GM23338 (cell line): ENCODE data around the gene CCDC85B. TPM values are rescaled to one million over a fixed set of nuclear protein-coding genes. Genes with fewer than 3 reads are reported as not detected.

ENCODE experiments used
- ATAC-seq: fragments of 200-7000 bp; cut with Tn5 transposase; 3 replicates; pipeline ENCODE4 v1.9.1; 2020
- DNase-seq: peaks from one replicate; pipeline ENCODE4 v3.0.0-alpha.2; 2015; ENCODE audit warnings: low spot score
- H2AFZ ChIP-seq: fragments of 200-600 bp; sonication (generic); 2 replicates; pipeline ENCODE4 v1.8.0; 2016; ENCODE audit warnings: antibody characterized with exemption, mild to moderate bottlenecking, moderate library complexity
- H3F3A ChIP-seq: fragments of 200-600 bp; sonication (generic); replicated peaks from 2 replicates; pipeline ENCODE4 v1.8.0; 2017; ENCODE audit warnings: antibody characterized with exemption, mixed run types, low read depth
- H3K27ac ChIP-seq: fragments of 200-600 bp; sonication (generic); 2 replicates; pipeline ENCODE4 v1.6.1; 2016; ENCODE audit warnings: low read depth
- H3K27me3 ChIP-seq: fragments of 200-600 bp; sonication (generic); 2 replicates; pipeline ENCODE4 v1.8.0; 2016; ENCODE audit warnings: mild to moderate bottlenecking, mixed run types, moderate library complexity; ENCODE audit not compliant: insufficient read depth
- H3K36me3 ChIP-seq: fragments of 200-600 bp; sonication (generic); 2 replicates; pipeline ENCODE4 v1.8.0; 2016; ENCODE audit warnings: mild to moderate bottlenecking; ENCODE audit not compliant: insufficient read depth
- H3K4me1 ChIP-seq: fragments of 200-600 bp; sonication (generic); 2 replicates; pipeline ENCODE4 v1.8.0; 2016; ENCODE audit warnings: mild to moderate bottlenecking, moderate library complexity; ENCODE audit not compliant: insufficient read depth
- H3K4me2 ChIP-seq: fragments of 200-600 bp; sonication (generic); 2 replicates; pipeline ENCODE4 v1.7.1; 2017; ENCODE audit warnings: mixed run types
- H3K4me3 ChIP-seq: fragments of 200-600 bp; sonication (generic); 2 replicates; pipeline ENCODE4 v1.6.1; 2016; ENCODE audit warnings: mixed run types
- H3K79me2 ChIP-seq: fragments of 200-600 bp; sonication (generic); replicated peaks from 2 replicates; pipeline ENCODE4 v1.8.0; 2017; ENCODE audit warnings: mild to moderate bottlenecking; ENCODE audit not compliant: insufficient read depth
- H3K9me2 ChIP-seq: fragments of 200-600 bp; sonication (generic); 2 replicates; pipeline ENCODE4 v1.8.0; 2017; ENCODE audit not compliant: insufficient read depth
- H4K20me1 ChIP-seq: fragments of 200-600 bp; sonication (generic); replicated peaks from 2 replicates; pipeline ENCODE4 v1.8.0; 2017; ENCODE audit warnings: mild to moderate bottlenecking; ENCODE audit not compliant: insufficient read depth
- H3K27ac Mint-ChIP-seq: 2 replicates; pipeline ENCODE4 v1.8.0; 2020; ENCODE audit warnings: inconsistent platforms, mild to moderate bottlenecking, moderate library complexity, mixed read lengths
- H3K27me3 Mint-ChIP-seq: 3 replicates; pipeline ENCODE4 v1.8.0; 2022; ENCODE audit warnings: low read depth, mild to moderate bottlenecking, moderate library complexity, mixed read lengths, inconsistent platforms; ENCODE audit not compliant: insufficient read depth, poor library complexity
- H3K36me3 Mint-ChIP-seq: 3 replicates; pipeline ENCODE4 v1.8.0; 2021; ENCODE audit warnings: low read depth, mild to moderate bottlenecking, inconsistent platforms, moderate library complexity, mixed read lengths
- H3K4me1 Mint-ChIP-seq: 3 replicates; pipeline ENCODE4 v1.8.0; 2020; ENCODE audit warnings: mild to moderate bottlenecking, inconsistent platforms, mixed read lengths
- H3K4me3 Mint-ChIP-seq: 3 replicates; pipeline ENCODE4 v1.8.0; 2021; ENCODE audit warnings: moderate library complexity, mild to moderate bottlenecking, inconsistent platforms, mixed read lengths
- H3K9me3 Mint-ChIP-seq: 3 replicates; pipeline ENCODE4 v1.8.0; 2020; ENCODE audit warnings: moderate library complexity, mild to moderate bottlenecking, inconsistent platforms, mixed read lengths
- CREB1 ChIP-seq: fragments of 250-450 bp; sonication (Bioruptor Pico); IDR thresholded peaks from 2 replicates; pipeline ENCODE4 v1.5.0; 2020; ENCODE audit warnings: low read depth, mild to moderate bottlenecking, moderate library complexity
- EZH2 ChIP-seq: fragments of 200-600 bp; sonication (generic); IDR thresholded peaks from one replicate; pipeline ENCODE4 v1.8.0; 2017; ENCODE audit warnings: antibody characterized with exemption, mild to moderate bottlenecking, low read depth; ENCODE audit not compliant: unreplicated experiment
- EZH2phosphoT487 ChIP-seq: fragments of 200-600 bp; sonication (generic); IDR thresholded peaks from one replicate; pipeline ENCODE4 v1.8.1; 2018; ENCODE audit warnings: antibody characterized with exemption; ENCODE audit not compliant: unreplicated experiment
- JUNB ChIP-seq: IDR thresholded peaks from one replicate; pipeline ENCODE4 v1.6.1; 2016; ENCODE audit warnings: antibody characterized with exemption; ENCODE audit not compliant: unreplicated experiment
- NANOG ChIP-seq: IDR thresholded peaks from 2 replicates; pipeline ENCODE4 v1.6.1; 2016; ENCODE audit warnings: antibody characterized with exemption, borderline replicate concordance
- POLR2AphosphoS5 ChIP-seq: IDR thresholded peaks from 2 replicates; pipeline ENCODE4 v1.6.1; 2016; ENCODE audit warnings: antibody characterized with exemption, low read depth
- STAT1 ChIP-seq: IDR thresholded peaks from one replicate; pipeline ENCODE4 v1.6.1; 2016; ENCODE audit warnings: antibody characterized with exemption; ENCODE audit not compliant: unreplicated experiment
- ZNF114 ChIP-seq: fragments of 250-450 bp; sonication (Bioruptor Pico); IDR thresholded peaks from 2 replicates; pipeline ENCODE4 v1.5.0; 2020; ENCODE audit warnings: mild to moderate bottlenecking, moderate library complexity
- ZNF331 ChIP-seq: fragments of 250-450 bp; sonication (Bioruptor Pico); IDR thresholded peaks from 2 replicates; pipeline ENCODE4 v1.5.0; 2020; ENCODE audit warnings: low read depth, mild to moderate bottlenecking, moderate library complexity
- polyA plus RNA-seq: library from polyadenylated mRNA; unstranded; fragments of >200 nt; fragmentation: Nextera tagmentation; extraction: Ambion mirVana; gene quantifications from 2 replicates; pipeline ENCODE4 v1.2.1, GENCODE V29; 2016
- total RNA-seq: library from RNA; depleted of rRNA; stranded (reverse); fragments of >200 nt; shearing (Covaris generic); gene quantifications from 2 replicates; pipeline ENCODE4 v1.2.3, GENCODE V29; 2014
- TF ChIP-seq, protein P1 (sequence below): IDR thresholded peaks from 2 replicates; pipeline ENCODE4 v1.6.1; 2016; ENCODE audit warnings: antibody characterized with exemption
- TF ChIP-seq, protein P2 (sequence below): IDR thresholded peaks from one replicate; pipeline ENCODE4 v1.6.1; 2018; ENCODE audit warnings: antibody characterized with exemption; ENCODE audit not compliant: unreplicated experiment
- TF ChIP-seq, protein P3 (sequence below), 2 experiments: fragments of 200-600 bp in 1 of 2; sonication (generic) in 1 of 2; conservative IDR thresholded peaks; 2 replicates each; pipeline versions ENCODE4 v1.5.1 to v1.6.1; 2016 to 2017; ENCODE audit warnings: antibody characterized with exemption in 2 of 2, low read depth in 2 of 2, mild to moderate bottlenecking in 2 of 2, moderate library complexity in 1 of 2
- TF ChIP-seq, protein P4 (sequence below): fragments of 250-450 bp; sonication (Bioruptor Pico); IDR thresholded peaks from 2 replicates; pipeline ENCODE4 v1.5.0; 2020; ENCODE audit warnings: mild to moderate bottlenecking, moderate library complexity

Gene CCDC85B
- total and polyA plus RNA-seq, 2 experiments from 2014 or later: 54.5 to 66.3 TPM

DNA sequence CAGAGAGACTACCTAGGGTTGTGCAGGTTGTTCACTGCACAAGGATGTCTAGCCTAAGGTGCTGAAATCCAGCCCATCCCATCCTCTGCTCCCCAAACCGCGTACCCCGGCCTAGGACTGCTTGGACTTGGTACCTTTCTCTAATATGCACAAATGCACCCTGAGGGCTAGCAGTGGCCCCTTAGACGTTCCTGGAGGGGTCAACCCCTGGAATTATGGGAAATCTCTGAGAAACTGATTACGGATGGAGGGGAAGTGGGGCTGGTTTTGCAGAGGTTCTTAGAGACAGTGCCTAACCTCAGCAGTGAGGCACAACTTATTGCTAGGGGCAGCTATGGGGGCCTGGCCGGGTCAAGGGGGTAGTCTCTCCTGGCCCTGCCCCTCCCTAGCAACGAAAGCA, 25.9 kb downstream of the CCDC85B start:
- H4K20me1 ChIP-seq: no peaks in the 10 kb centered on the region
- peaks cover 3% of the 10 kb centered on the region; the same call in 1 of the 3 replicates for H3K36me3 Mint-ChIP-seq
- TF ChIP-seq, protein P1, sequence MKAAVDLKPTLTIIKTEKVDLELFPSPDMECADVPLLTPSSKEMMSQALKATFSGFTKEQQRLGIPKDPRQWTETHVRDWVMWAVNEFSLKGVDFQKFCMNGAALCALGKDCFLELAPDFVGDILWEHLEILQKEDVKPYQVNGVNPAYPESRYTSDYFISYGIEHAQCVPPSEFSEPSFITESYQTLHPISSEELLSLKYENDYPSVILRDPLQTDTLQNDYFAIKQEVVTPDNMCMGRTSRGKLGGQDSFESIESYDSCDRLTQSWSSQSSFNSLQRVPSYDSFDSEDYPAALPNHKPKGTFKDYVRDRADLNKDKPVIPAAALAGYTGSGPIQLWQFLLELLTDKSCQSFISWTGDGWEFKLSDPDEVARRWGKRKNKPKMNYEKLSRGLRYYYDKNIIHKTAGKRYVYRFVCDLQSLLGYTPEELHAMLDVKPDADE: no peak
- TF ChIP-seq POLR2AphosphoS5: no peak
- TF ChIP-seq, protein P2, sequence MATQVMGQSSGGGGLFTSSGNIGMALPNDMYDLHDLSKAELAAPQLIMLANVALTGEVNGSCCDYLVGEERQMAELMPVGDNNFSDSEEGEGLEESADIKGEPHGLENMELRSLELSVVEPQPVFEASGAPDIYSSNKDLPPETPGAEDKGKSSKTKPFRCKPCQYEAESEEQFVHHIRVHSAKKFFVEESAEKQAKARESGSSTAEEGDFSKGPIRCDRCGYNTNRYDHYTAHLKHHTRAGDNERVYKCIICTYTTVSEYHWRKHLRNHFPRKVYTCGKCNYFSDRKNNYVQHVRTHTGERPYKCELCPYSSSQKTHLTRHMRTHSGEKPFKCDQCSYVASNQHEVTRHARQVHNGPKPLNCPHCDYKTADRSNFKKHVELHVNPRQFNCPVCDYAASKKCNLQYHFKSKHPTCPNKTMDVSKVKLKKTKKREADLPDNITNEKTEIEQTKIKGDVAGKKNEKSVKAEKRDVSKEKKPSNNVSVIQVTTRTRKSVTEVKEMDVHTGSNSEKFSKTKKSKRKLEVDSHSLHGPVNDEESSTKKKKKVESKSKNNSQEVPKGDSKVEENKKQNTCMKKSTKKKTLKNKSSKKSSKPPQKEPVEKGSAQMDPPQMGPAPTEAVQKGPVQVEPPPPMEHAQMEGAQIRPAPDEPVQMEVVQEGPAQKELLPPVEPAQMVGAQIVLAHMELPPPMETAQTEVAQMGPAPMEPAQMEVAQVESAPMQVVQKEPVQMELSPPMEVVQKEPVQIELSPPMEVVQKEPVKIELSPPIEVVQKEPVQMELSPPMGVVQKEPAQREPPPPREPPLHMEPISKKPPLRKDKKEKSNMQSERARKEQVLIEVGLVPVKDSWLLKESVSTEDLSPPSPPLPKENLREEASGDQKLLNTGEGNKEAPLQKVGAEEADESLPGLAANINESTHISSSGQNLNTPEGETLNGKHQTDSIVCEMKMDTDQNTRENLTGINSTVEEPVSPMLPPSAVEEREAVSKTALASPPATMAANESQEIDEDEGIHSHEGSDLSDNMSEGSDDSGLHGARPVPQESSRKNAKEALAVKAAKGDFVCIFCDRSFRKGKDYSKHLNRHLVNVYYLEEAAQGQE: no peak
- no peak for TF ChIP-seq ZNF114
- TF ChIP-seq NANOG: no peak
- no peak for TF ChIP-seq CREB1
- TF ChIP-seq, protein P3, sequence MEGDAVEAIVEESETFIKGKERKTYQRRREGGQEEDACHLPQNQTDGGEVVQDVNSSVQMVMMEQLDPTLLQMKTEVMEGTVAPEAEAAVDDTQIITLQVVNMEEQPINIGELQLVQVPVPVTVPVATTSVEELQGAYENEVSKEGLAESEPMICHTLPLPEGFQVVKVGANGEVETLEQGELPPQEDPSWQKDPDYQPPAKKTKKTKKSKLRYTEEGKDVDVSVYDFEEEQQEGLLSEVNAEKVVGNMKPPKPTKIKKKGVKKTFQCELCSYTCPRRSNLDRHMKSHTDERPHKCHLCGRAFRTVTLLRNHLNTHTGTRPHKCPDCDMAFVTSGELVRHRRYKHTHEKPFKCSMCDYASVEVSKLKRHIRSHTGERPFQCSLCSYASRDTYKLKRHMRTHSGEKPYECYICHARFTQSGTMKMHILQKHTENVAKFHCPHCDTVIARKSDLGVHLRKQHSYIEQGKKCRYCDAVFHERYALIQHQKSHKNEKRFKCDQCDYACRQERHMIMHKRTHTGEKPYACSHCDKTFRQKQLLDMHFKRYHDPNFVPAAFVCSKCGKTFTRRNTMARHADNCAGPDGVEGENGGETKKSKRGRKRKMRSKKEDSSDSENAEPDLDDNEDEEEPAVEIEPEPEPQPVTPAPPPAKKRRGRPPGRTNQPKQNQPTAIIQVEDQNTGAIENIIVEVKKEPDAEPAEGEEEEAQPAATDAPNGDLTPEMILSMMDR (conservative IDR thresholded peaks at IDR 0.05; ENCODE audit: low read depth in 2 of 2): no peak
- TF ChIP-seq, protein P4, sequence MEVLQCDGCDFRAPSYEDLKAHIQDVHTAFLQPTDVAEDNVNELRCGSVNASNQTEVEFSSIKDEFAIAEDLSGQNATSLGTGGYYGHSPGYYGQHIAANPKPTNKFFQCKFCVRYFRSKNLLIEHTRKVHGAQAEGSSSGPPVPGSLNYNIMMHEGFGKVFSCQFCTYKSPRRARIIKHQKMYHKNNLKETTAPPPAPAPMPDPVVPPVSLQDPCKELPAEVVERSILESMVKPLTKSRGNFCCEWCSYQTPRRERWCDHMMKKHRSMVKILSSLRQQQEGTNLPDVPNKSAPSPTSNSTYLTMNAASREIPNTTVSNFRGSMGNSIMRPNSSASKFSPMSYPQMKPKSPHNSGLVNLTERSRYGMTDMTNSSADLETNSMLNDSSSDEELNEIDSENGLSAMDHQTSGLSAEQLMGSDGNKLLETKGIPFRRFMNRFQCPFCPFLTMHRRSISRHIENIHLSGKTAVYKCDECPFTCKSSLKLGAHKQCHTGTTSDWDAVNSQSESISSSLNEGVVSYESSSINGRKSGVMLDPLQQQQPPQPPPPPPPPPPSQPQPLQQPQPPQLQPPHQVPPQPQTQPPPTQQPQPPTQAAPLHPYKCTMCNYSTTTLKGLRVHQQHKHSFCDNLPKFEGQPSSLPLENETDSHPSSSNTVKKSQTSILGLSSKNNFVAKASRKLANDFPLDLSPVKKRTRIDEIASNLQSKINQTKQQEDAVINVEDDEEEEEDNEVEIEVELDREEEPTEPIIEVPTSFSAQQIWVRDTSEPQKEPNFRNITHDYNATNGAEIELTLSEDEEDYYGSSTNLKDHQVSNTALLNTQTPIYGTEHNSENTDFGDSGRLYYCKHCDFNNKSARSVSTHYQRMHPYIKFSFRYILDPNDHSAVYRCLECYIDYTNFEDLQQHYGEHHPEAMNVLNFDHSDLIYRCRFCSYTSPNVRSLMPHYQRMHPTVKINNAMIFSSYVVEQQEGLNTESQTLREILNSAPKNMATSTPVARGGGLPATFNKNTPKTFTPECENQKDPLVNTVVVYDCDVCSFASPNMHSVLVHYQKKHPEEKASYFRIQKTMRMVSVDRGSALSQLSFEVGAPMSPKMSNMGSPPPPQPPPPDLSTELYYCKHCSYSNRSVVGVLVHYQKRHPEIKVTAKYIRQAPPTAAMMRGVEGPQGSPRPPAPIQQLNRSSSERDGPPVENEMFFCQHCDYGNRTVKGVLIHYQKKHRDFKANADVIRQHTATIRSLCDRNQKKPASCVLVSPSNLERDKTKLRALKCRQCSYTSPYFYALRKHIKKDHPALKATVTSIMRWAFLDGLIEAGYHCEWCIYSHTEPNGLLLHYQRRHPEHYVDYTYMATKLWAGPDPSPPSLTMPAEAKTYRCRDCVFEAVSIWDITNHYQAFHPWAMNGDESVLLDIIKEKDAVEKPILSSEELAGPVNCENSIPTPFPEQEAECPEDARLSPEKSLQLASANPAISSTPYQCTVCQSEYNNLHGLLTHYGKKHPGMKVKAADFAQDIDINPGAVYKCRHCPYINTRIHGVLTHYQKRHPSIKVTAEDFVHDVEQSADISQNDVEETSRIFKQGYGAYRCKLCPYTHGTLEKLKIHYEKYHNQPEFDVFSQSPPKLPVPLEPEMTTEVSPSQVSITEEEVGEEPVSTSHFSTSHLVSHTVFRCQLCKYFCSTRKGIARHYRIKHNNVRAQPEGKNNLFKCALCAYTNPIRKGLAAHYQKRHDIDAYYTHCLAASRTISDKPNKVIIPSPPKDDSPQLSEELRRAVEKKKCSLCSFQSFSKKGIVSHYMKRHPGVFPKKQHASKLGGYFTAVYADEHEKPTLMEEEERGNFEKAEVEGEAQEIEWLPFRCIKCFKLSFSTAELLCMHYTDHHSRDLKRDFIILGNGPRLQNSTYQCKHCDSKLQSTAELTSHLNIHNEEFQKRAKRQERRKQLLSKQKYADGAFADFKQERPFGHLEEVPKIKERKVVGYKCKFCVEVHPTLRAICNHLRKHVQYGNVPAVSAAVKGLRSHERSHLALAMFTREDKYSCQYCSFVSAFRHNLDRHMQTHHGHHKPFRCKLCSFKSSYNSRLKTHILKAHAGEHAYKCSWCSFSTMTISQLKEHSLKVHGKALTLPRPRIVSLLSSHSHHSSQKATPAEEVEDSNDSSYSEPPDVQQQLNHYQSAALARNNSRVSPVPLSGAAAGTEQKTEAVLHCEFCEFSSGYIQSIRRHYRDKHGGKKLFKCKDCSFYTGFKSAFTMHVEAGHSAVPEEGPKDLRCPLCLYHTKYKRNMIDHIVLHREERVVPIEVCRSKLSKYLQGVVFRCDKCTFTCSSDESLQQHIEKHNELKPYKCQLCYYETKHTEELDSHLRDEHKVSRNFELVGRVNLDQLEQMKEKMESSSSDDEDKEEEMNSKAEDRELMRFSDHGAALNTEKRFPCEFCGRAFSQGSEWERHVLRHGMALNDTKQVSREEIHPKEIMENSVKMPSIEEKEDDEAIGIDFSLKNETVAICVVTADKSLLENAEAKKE (CRISPR knock-in tag): no peak
- TF ChIP-seq EZH2: no peak
- TF ChIP-seq STAT1: no peak
- no peak for TF ChIP-seq EZH2phosphoT487
- TF ChIP-seq ZNF331: no peak
- no peak for TF ChIP-seq JUNB
- H3K36me3 ChIP-seq: no peaks in the 10 kb centered on the region
- H3K27ac ChIP-seq: no peak overlapping the region
- peaks cover 10% of the 10 kb centered on the region for H3K4me1 Mint-ChIP-seq
- H3K9me2 ChIP-seq: no peaks in the 10 kb centered on the region
- 0 out of 2 replicates have a peak, but pooled peaks cover 6% of the 10 kb centered on the region for H3F3A ChIP-seq
- H3K9me3 Mint-ChIP-seq: no peaks in the 10 kb centered on the region
- DNase-seq (no peak), ATAC-seq (no peak)
- peaks cover 7% of the 10 kb centered on the region for H3K79me2 ChIP-seq
- peaks cover 10% of the 10 kb centered on the region for H3K4me1 ChIP-seq
- no peak overlapping the region for H2AFZ ChIP-seq
- H3K4me2 ChIP-seq: no peak overlapping the region
- H3K27ac Mint-ChIP-seq: no peak overlapping the region
- no peak overlapping the region for H3K4me3 ChIP-seq
- no peaks in the 10 kb centered on the region for H3K27me3 ChIP-seq
- H3K4me3 Mint-ChIP-seq: peak overlapping the region; percentile 42; the same call in 1 of the 3 replicates
- H3K27me3 Mint-ChIP-seq: peaks cover 23% of the 10 kb centered on the region
